Right atrium auricular region (tissue), 2 donors: ENCODE measurements around the gene PRR16. TPM values are rescaled to one million over a fixed set of nuclear protein-coding genes. Genes with fewer than 3 reads are reported as not detected.

Experiments
- DNase-seq: peaks from one replicate; pipeline ENCODE4 v3.0.0-alpha.2; 2019; ENCODE audit warnings: low spot score
- H3K27ac ChIP-seq, 2 donors: fragments of 200-600 bp; sonication (generic); 1 replicate in 1 of 2; 2 replicates in 1 of 2; pipeline ENCODE4 v1.5.1; 2016 to 2019
- H3K27me3 ChIP-seq, 2 donors: fragments of 200-600 bp; sonication (generic); one replicate each; pipeline versions ENCODE4 v1.5.1 to v1.6.0; 2017 to 2019
- H3K36me3 ChIP-seq: fragments of 200-600 bp; sonication (generic); one replicate; pipeline ENCODE4 v1.5.1; 2016
- H3K4me1 ChIP-seq, 2 donors: fragments of 200-600 bp; sonication (generic); one replicate each; pipeline versions ENCODE4 v1.5.1 to v1.6.0; 2017 to 2019
- H3K4me3 ChIP-seq, 2 donors: fragments of 200-600 bp; sonication (generic); 1 replicate in 1 of 2; 2 replicates in 1 of 2; pipeline ENCODE4 v1.5.1; 2017 to 2019; ENCODE audit warnings: mild to moderate bottlenecking in 1 of 2, moderate library complexity in 1 of 2
- H3K9me3 ChIP-seq, 2 donors: fragments of 200-600 bp; sonication (generic); one replicate each; pipeline ENCODE4 v1.5.1; 2019
- CTCF ChIP-seq, 2 donors: fragments of 200-600 bp; sonication (generic); IDR thresholded peaks; one replicate each; pipeline ENCODE4 v1.5.1; 2019; ENCODE audit warnings: antibody characterized with exemption in 2 of 2
- total RNA-seq, 2 donors: library from RNA; depleted of rRNA; stranded (reverse); fragments of >200 nt; gene quantifications; one replicate each; pipeline ENCODE4 v1.1.0, GENCODE V29; 2016

PRR16 gene
- total RNA-seq, 2 donors from 2014 or later: 1.7 to 6.3 TPM

- Histone ChIP-seq H3K27ac (no peak overlapping the region), H3K9me3 (no peaks in the 10 kb centered on the region), H3K27me3 (no peaks in the 10 kb centered on the region), H3K4me3 (no peak overlapping the region), H3K36me3 (no peaks in the 10 kb centered on the region), H3K4me1 (no peaks in the 10 kb centered on the region)
- no peak for TF ChIP-seq CTCF (IDR thresholded peaks at IDR 0.05)
- no peak for DNase-seq
Measured at GRCh38 chr5:120533581-120533980, 69.5 kb downstream of the PRR16 start.

DNA sequence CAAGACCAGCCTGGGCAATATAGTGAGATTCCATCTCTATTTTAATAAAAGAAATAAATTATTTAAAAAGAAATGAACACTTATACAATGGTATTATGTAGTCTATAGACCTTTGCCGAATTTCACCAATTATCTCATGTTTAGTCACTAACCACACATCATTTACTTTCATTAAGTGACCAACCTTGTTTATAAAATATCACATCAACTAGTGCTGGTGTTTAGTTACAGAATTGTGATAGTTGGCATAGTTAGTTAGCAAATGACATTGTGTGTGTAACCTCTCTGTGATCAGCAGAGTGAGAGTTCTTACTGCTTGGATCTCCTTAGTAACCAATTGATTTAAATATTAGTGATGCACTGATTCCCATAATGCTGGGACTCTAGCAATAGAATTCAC, 71.8 kb downstream of the PRR16 start:
- DNase-seq: no peak
- no peaks in the 10 kb centered on the region for H3K9me3 ChIP-seq
- no peak for TF ChIP-seq CTCF (IDR thresholded peaks at IDR 0.05)
- H3K27ac ChIP-seq: no peak overlapping the region
- no peaks in the 10 kb centered on the region for H3K36me3 ChIP-seq
- H3K4me3 ChIP-seq: no peak overlapping the region
- H3K4me1 ChIP-seq: no peaks in the 10 kb centered on the region
- no peaks in the 10 kb centered on the region for H3K27me3 ChIP-seq

DNA sequence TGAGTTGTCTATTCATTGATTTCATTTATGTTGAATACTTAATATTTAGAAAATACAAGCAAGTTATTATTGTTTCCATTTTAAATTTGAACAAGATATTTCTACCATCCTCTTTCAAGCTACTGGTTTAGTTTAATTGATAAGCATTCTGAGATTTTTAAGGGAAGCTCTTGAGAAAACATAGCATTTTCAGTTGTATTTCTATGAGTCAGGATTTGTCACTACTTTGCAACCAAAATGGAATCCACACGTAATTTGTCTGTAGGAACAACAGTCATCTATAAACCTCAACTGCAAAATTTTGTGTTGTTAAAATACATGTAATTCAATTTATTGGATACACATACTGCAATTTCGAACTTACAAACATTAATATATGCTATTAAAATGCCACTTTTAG, 74.0 kb downstream of the PRR16 start:
- H3K27ac ChIP-seq: no peak overlapping the region
- no peaks in the 10 kb centered on the region for H3K9me3 ChIP-seq
- H3K36me3 ChIP-seq: no peaks in the 10 kb centered on the region
- TF ChIP-seq CTCF (IDR thresholded peaks at IDR 0.05): no peak
- no peak for DNase-seq
- H3K4me1 ChIP-seq: no peaks in the 10 kb centered on the region
- H3K4me3 ChIP-seq: no peak overlapping the region
- no peaks in the 10 kb centered on the region for H3K27me3 ChIP-seq

- no peak overlapping the region for H3K4me3 ChIP-seq
- H3K27ac ChIP-seq: no peak overlapping the region
- no peaks in the 10 kb centered on the region for H3K36me3 ChIP-seq
- no peaks in the 10 kb centered on the region for H3K27me3 ChIP-seq
- TF ChIP-seq CTCF (IDR thresholded peaks at IDR 0.05): no peak
- no peaks in the 10 kb centered on the region for H3K9me3 ChIP-seq
- no peaks in the 10 kb centered on the region for H3K4me1 ChIP-seq
- DNase-seq: no peak
Measured at GRCh38 chr5:120538644-120539043, 74.5 kb downstream of the PRR16 start.

GRCh38 chr5:120539471-120539870, 75.4 kb downstream of the PRR16 start:
- TF ChIP-seq CTCF (IDR thresholded peaks at IDR 0.05): no peak
- DNase-seq: no peak
- no peaks in the 10 kb centered on the region for H3K9me3 ChIP-seq
- H3K4me3 ChIP-seq: no peak overlapping the region
- H3K27me3 ChIP-seq: no peaks in the 10 kb centered on the region
- no peaks in the 10 kb centered on the region for H3K4me1 ChIP-seq
- no peaks in the 10 kb centered on the region for H3K36me3 ChIP-seq
- H3K27ac ChIP-seq: no peak overlapping the region

DNA sequence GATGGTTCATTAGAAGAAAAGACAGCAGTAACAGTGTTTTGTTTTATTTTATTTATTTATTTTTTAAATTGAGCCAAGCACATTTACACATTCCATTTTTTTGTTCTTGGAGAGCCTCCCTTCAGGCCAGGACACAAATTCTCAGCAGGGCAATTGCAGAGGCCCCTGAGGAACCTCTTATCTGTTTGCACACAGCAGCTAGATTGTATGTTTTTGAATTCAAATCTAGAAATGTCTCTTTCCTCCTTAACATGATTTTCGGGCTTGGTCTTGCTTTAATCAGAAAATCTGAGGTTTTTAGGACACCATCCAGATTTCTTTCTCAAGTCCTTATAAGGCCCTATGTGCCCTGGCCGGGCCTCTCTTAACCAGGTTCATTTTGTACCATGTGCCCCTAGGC, 76.0 kb downstream of the PRR16 start:
- Histone ChIP-seq H3K9me3 (no peaks in the 10 kb centered on the region), H3K4me1 (no peaks in the 10 kb centered on the region), H3K27me3 (no peaks in the 10 kb centered on the region), H3K36me3 (no peaks in the 10 kb centered on the region), H3K4me3 (no peak overlapping the region), H3K27ac (no peak overlapping the region)
- TF ChIP-seq CTCF (IDR thresholded peaks at IDR 0.05): no peak
- DNase-seq: no peak
